Neural progenitor cell (in vitro differentiated cells): Measurements from ENCODE around the gene TRIM26.

Experiments used
- CTCF ChIP-seq: fragments of 200-600 bp; sonication (generic); IDR thresholded peaks from 2 replicates; pipeline ENCODE4 v1.5.1; 2017; ENCODE audit warnings: antibody characterized with exemption, mild to moderate bottlenecking
- EZH2 ChIP-seq: fragments of 200-600 bp; sonication (generic); IDR thresholded peaks from 2 replicates; pipeline ENCODE4 v1.6.1; 2017; ENCODE audit warnings: antibody characterized with exemption, mild to moderate bottlenecking, moderate library complexity

- TF ChIP-seq CTCF (no peak), EZH2 (no peak)
Observed at GRCh38 chr6:30152910-30153610, 60.1 kb downstream of the TRIM26 start.
